ENCODE data around the gene BCAS1.

Gene BCAS1

DNA sequence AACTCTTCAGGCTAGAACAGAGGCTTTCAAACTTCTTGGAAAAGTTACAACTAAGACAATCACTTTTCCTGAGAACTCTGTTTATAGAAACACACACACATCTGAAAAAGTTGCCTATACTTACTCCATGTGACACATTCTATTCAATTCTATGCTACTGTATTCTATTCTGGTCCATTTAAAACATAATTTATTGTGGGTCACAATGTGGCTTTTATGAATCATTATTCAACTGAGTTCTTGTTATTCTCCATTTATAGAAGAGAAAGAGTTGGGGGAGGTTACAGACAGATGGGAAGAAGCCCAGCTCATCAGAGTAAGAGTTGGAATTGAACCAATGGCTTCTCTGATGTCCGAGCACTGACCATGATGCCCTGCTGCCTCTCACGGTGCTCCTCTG lies 21.6 kb upstream of the BCAS1 start:
- DNase-seq (ENCODE audit: extremely low read depth, insufficient read length), result no peak
- TF ChIP-seq, protein P1, sequence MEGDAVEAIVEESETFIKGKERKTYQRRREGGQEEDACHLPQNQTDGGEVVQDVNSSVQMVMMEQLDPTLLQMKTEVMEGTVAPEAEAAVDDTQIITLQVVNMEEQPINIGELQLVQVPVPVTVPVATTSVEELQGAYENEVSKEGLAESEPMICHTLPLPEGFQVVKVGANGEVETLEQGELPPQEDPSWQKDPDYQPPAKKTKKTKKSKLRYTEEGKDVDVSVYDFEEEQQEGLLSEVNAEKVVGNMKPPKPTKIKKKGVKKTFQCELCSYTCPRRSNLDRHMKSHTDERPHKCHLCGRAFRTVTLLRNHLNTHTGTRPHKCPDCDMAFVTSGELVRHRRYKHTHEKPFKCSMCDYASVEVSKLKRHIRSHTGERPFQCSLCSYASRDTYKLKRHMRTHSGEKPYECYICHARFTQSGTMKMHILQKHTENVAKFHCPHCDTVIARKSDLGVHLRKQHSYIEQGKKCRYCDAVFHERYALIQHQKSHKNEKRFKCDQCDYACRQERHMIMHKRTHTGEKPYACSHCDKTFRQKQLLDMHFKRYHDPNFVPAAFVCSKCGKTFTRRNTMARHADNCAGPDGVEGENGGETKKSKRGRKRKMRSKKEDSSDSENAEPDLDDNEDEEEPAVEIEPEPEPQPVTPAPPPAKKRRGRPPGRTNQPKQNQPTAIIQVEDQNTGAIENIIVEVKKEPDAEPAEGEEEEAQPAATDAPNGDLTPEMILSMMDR (IDR thresholded peaks at IDR 0.05; ENCODE audit: insufficient read depth, low read length, poor library complexity, severe bottlenecking), result no peak
- H3K27me3 ChIP-seq (replicated peaks; ENCODE audit: control insufficient read depth, insufficient read depth, low read length), result no peaks in the 10 kb centered on the region
- H3K4me3 ChIP-seq (replicated peaks; ENCODE audit: low read depth, low read length), result no peak overlapping the region
- no peaks in the 10 kb centered on the region for H3K36me3 ChIP-seq (ENCODE audit: control insufficient read depth, insufficient read depth, low read length)

DNA sequence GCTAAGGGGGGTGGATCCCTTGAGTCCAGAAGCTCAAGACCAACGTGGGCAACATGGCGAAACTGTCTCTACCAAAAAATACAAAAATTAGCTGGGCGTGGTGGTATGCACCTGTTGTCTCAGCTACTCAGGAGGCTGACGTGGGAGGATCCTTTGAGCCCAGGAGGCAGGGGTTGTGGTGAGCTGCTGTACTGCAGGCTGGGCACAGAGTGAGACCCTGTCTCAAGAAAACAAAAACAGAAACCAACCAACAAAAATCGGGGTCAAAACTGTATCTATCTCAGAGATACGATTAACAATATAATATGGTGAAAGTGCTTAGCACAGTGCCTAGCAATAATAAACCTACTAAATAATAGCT lies 20.7 kb upstream of the BCAS1 start:
- TF ChIP-seq, protein P1 (IDR thresholded peaks at IDR 0.05; ENCODE audit: insufficient read depth, low read length, poor library complexity, severe bottlenecking), result no peak
- Histone ChIP-seq H3K4me3 (replicated peaks; ENCODE audit: low read depth, low read length) (no peak overlapping the region), H3K27me3 (replicated peaks; ENCODE audit: control insufficient read depth, insufficient read depth, low read length) (no peaks in the 10 kb centered on the region), H3K36me3 (ENCODE audit: control insufficient read depth, insufficient read depth, low read length) (no peaks in the 10 kb centered on the region)
- DNase-seq (ENCODE audit: extremely low read depth, insufficient read length), result no peak

DNA sequence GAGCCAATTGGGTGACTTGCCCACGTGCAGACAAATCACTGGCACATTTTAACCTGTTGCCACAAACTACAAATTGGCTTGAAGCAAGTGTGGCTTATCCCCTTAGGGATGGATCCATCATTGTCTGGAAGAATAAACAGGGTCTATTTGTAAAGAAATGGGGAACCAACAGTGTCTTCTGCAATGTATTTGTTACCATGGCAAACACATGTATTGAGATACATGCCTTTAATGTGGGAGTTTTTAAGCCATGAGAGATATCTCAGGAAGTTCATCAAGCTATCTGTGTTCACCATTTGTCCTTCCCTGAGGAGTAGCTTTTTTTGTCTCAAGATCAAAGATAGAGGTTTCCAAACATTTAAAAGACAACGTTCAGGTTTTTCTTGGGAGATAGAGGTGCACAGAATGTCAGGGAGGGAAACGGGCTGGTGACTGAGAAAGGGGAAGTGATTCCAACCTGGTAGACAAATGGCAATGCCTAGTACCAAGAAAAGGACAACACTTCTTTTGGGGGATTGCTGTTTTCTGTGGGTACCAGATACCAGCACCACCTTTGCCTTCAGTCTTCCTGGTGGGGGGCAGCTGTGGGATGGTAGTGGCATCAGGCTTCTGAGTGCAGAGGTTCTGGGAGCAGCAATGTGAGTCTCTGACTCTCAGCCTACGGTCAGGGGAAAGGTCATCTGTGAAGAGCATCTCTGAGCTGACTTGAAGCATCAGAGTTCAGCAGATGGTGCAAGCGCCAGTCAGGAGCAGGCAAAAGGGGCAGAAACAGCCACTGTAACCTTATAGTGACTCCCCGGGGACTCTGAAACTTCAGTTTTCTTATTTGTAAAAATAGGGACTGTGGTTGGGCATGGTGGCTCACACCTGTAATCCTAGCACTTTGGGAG lies 20.1 kb upstream of the BCAS1 start:
- Histone ChIP-seq H3K4me3 (replicated peaks; ENCODE audit: low read depth, low read length) (no peak overlapping the region), H3K36me3 (ENCODE audit: control insufficient read depth, insufficient read depth, low read length) (no peaks in the 10 kb centered on the region), H3K27me3 (replicated peaks; ENCODE audit: control insufficient read depth, insufficient read depth, low read length) (no peaks in the 10 kb centered on the region)
- TF ChIP-seq, protein P1 (IDR thresholded peaks at IDR 0.05; ENCODE audit: insufficient read depth, low read length, poor library complexity, severe bottlenecking), result no peak
- no peak for DNase-seq (ENCODE audit: extremely low read depth, insufficient read length)

DNA sequence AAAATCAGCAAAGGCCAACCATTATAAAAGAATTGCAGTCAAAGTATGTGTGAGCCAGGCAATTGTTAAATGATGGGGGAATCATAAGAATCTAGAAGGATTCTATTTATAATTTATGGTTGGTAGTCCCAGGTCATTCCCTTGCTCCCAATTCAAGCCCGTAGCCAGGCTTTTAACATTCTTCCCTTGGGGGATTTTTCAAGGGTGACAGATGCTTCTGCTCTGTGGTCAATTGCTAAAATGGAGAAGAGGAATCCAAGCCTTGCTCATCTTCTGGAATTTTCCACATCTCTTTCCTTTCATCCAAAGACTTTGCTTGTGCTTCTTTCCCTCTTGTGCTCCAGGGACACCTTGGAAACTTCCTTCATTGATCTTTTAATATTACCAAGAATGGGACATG lies 18.0 kb upstream of the BCAS1 start:
- DNase-seq (ENCODE audit: extremely low read depth, insufficient read length), result no peak
- Histone ChIP-seq H3K36me3 (ENCODE audit: control insufficient read depth, insufficient read depth, low read length) (no peaks in the 10 kb centered on the region), H3K27me3 (replicated peaks; ENCODE audit: control insufficient read depth, insufficient read depth, low read length) (no peaks in the 10 kb centered on the region), H3K4me3 (replicated peaks; ENCODE audit: low read depth, low read length) (no peak overlapping the region)
- TF ChIP-seq, protein P1 (IDR thresholded peaks at IDR 0.05; ENCODE audit: insufficient read depth, low read length, poor library complexity, severe bottlenecking), result no peak

DNA sequence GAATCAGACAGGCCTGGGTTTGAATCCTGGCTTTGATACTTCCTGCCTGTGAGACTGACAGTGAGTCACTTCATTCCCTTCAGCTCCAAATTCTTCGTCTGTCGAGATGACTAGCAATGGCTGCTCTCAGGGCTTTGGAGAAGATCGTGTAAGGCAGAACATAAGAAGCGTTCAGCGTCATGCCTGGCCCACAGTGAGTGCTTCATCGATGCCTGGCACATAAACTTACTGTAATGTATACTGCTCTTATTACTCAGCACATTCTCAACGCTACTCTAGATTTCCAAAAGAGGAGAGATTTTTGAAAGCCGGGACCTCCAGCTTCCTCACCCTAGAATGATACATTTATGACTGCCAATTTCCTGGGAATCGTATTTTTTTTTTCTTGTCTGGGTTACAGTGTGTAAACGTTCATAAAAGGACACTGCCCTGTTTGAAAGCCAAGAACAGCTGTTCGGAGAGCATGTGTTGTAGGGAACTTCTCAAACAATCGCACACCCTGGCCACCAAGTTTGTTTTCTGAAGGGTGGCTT lies 16.2 kb upstream of the BCAS1 start:
- no peaks in the 10 kb centered on the region for H3K36me3 ChIP-seq (ENCODE audit: control insufficient read depth, insufficient read depth, low read length)
- no peak for DNase-seq (ENCODE audit: extremely low read depth, insufficient read length)
- H3K4me3 ChIP-seq (replicated peaks; ENCODE audit: low read depth, low read length), result no peak overlapping the region
- TF ChIP-seq, protein P1 (IDR thresholded peaks at IDR 0.05; ENCODE audit: insufficient read depth, low read length, poor library complexity, severe bottlenecking), result no peak
- H3K27me3 ChIP-seq (replicated peaks; ENCODE audit: control insufficient read depth, insufficient read depth, low read length), result no peaks in the 10 kb centered on the region
